ENCODE measurements around the gene GNG7.
"Not testable (repeated sequence)": the region's sequence is repeated elsewhere in the genome, so short reads cannot be mapped to it uniquely, and the experiment has no call there.

DNA sequence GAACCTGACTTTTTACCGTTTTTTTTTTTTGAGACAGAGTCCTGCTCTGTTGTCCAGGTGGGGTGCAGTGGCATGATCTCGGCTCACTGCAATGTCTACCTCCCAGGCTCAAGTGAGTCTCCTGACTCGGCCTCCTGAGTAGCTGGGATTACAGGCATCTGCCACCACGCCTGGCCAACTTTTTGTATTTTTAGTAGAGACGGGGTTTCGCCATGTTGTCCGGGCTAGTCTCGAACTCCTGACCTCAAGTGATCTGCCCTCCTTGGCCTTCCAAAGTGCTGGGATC is 232.6 kb downstream of the GNG7 start:
- TF ChIP-seq CTCF, POLR2A, POLR2AphosphoS5, EP300 (IDR thresholded peaks at IDR 0.05): not testable (repeated sequence)
